Body of pancreas (tissue), 4 donors: ENCODE data around the gene LPP.
A peak's percentile ranks its signal among the peaks of the same experiment; 100 is the strongest.

Source experiments
- CTCF ChIP-seq, 7 experiments: fragments of 450-650 bp in 4 of 7; fragments of 200-600 bp in 3 of 7; sonication (generic) in 3 of 7; IDR thresholded peaks; one replicate each; pipeline ENCODE4 v1.5.1; 2016 to 2019; ENCODE audit warnings: antibody characterized with exemption in 7 of 7
- POLR2A ChIP-seq, 3 donors: fragments of 450-650 bp; IDR thresholded peaks; one replicate each; pipeline ENCODE4 v1.6.1; 2016; ENCODE audit warnings: antibody characterized with exemption in 3 of 3, mild to moderate bottlenecking in 2 of 3

GRCh38 chr3:188830893-188831292, 676.9 kb downstream of the LPP start:
- TF ChIP-seq CTCF (IDR thresholded peaks at IDR 0.05) (peak in 1 of 7 experiments; percentile 9), POLR2A (IDR thresholded peaks at IDR 0.05) (no peak)
